Type B pancreatic cell (in vitro differentiated cells): ENCODE measurements around the gene FARP2. TPM values are rescaled to one million over a fixed set of nuclear protein-coding genes. Genes with fewer than 3 reads are reported as not detected.

Experiments
- DNase-seq: peaks from one replicate; pipeline ENCODE4 v3.0.0; 2021; ENCODE audit warnings: mixed read lengths; ENCODE audit not compliant: unreplicated experiment; ENCODE audit errors: extremely low spot score
- H3K27ac Mint-ChIP-seq: 2 replicates; pipeline ENCODE4 v1.8.0; 2021; ENCODE audit warnings: mild to moderate bottlenecking, mixed read lengths
- H3K27me3 Mint-ChIP-seq: 2 replicates; pipeline ENCODE4 v1.8.0; 2021; ENCODE audit warnings: mixed read lengths
- H3K36me3 Mint-ChIP-seq: 2 replicates; pipeline ENCODE4 v1.8.0; 2021; ENCODE audit warnings: mixed read lengths
- H3K4me1 Mint-ChIP-seq: one replicate; pipeline ENCODE4 v1.8.0; 2021; ENCODE audit warnings: mixed read lengths; ENCODE audit not compliant: unreplicated experiment
- H3K4me3 Mint-ChIP-seq: 2 replicates; pipeline ENCODE4 v1.8.0; 2021; ENCODE audit warnings: mild to moderate bottlenecking, mixed read lengths
- H3K9me3 Mint-ChIP-seq: 2 replicates; pipeline ENCODE4 v1.8.0; 2021; ENCODE audit warnings: mixed read lengths
- total RNA-seq: library from RNA; stranded (reverse); gene quantifications from 2 replicates; pipeline ENCODE4 v1.2.1, GENCODE V29; 2021; ENCODE audit warnings: low replicate concordance
- TF ChIP-seq, protein P1 (sequence below): fragments of 200-600 bp; sonication (generic); conservative IDR thresholded peaks from 2 replicates; pipeline ENCODE4 v1.5.0; 2021; ENCODE audit warnings: antibody characterized with exemption, mild to moderate bottlenecking

Gene FARP2
- total RNA-seq, 1 donor from 2014 or later, result 62.5 TPM

DNA sequence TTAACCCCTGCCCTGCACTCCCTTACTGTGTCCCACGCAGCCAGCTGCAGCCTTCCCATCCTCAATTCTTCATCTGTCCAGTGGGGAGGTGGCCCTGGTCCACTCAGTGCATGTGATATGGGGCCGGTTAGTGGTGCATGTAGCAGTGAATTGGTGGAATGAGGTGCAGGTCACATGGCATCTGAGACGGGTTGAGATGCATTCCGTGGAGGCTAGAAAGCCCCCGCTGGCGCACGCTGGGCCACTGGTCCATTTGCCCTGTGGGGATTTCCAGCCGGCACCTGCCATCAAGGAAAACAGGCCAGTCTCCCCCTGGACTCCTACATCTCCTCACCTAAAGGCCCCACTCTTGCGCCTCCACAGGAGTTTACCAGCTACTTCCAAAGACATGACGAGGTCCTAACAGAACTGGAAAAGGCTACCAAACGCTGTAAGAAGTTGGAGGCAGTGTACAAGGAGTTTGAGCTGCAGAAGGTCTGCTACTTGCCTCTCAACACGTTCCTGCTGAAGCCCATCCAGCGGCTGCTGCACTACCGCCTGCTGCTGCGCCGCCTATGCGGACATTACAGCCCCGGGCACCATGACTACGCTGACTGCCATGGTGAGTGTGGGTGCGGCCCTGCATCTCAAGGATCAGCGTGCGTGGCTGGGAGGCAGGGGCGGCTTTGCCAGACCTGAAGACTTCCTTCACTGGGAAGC, 111.8 kb downstream of the FARP2 start:
- Mint-ChIP-seq H3K4me1 (no peaks in the 10 kb centered on the region), H3K36me3 (peaks cover 10% of the 10 kb centered on the region), H3K9me3 (no peaks in the 10 kb centered on the region), H3K4me3 (no peak overlapping the region), H3K27me3 (no peaks in the 10 kb centered on the region), H3K27ac (no peak overlapping the region)
- DNase-seq, result no peak
- TF ChIP-seq, protein P1, sequence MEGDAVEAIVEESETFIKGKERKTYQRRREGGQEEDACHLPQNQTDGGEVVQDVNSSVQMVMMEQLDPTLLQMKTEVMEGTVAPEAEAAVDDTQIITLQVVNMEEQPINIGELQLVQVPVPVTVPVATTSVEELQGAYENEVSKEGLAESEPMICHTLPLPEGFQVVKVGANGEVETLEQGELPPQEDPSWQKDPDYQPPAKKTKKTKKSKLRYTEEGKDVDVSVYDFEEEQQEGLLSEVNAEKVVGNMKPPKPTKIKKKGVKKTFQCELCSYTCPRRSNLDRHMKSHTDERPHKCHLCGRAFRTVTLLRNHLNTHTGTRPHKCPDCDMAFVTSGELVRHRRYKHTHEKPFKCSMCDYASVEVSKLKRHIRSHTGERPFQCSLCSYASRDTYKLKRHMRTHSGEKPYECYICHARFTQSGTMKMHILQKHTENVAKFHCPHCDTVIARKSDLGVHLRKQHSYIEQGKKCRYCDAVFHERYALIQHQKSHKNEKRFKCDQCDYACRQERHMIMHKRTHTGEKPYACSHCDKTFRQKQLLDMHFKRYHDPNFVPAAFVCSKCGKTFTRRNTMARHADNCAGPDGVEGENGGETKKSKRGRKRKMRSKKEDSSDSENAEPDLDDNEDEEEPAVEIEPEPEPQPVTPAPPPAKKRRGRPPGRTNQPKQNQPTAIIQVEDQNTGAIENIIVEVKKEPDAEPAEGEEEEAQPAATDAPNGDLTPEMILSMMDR, result no peak

DNA sequence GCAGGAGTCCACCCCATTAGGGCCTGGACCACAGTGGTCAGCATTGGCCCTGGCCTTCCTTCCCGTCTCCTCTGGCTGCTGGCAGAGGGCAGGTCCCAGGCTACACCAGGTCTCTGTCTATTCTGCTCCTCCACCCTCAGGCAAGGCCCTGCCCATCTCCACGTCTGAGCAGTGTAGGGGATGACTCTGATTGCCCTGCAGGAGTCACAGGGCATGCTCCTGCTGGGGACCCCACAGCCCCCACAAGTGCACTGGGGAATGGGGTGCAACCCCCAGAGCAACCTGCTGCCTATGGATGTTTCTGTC, 112.3 kb downstream of the FARP2 start:
- no peak overlapping the region for H3K27ac Mint-ChIP-seq
- DNase-seq, result no peak
- TF ChIP-seq, protein P1, result no peak
- H3K4me3 Mint-ChIP-seq, result no peak overlapping the region
- H3K9me3 Mint-ChIP-seq, result no peaks in the 10 kb centered on the region
- H3K4me1 Mint-ChIP-seq, result no peaks in the 10 kb centered on the region
- no peaks in the 10 kb centered on the region for H3K27me3 Mint-ChIP-seq
- peaks cover 10% of the 10 kb centered on the region for H3K36me3 Mint-ChIP-seq

DNA sequence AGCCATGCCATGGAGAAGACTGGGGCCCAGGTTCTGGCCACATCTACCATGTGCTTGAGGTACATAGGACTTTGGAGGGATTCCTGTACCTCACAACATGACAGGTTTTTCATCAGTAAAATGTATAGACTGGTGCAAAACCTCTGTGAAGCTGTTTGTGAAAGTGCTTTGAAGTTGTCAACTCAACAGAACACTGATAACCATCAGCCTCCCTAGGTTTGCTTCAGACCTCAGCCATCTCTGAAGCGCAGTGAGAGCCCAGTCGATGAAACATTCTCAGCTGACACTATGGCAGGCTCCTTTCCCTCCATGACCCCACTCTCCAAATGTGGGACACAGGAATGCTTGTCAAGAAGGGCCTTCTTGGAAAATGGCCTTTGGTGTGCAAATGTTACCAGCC, 113.7 kb downstream of the FARP2 start:
- Mint-ChIP-seq H3K4me1 (no peaks in the 10 kb centered on the region), H3K4me3 (no peak overlapping the region), H3K36me3 (peaks cover 9% of the 10 kb centered on the region), H3K27me3 (no peaks in the 10 kb centered on the region), H3K27ac (no peak overlapping the region), H3K9me3 (no peaks in the 10 kb centered on the region)
- TF ChIP-seq, protein P1, result no peak
- no peak for DNase-seq

DNA sequence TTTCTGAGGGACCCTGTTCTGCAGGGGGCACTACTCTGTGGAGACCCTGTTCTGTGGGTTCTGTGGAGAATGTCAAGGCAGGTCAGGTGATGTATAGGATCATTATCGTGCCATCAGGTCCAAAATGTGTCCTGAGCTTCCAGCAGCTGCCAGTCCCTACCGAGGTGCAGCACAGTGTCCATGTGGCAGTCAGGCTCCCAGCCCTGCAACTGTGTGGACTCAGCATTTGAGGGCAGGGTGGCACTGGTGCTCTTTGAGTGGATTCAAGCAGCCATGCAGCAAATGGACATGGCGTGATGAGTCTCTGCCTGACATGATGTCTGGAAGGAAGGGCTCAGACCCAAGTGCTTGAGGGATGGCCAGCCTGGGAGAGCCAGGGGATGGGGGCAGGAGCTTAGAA, 117.3 kb downstream of the FARP2 start:
- Mint-ChIP-seq H3K4me3 (no peak overlapping the region), H3K9me3 (no peaks in the 10 kb centered on the region), H3K27me3 (no peaks in the 10 kb centered on the region), H3K27ac (no peak overlapping the region), H3K4me1 (no peaks in the 10 kb centered on the region), H3K36me3 (peaks cover 9% of the 10 kb centered on the region)
- DNase-seq, result no peak
- TF ChIP-seq, protein P1, result no peak

DNA sequence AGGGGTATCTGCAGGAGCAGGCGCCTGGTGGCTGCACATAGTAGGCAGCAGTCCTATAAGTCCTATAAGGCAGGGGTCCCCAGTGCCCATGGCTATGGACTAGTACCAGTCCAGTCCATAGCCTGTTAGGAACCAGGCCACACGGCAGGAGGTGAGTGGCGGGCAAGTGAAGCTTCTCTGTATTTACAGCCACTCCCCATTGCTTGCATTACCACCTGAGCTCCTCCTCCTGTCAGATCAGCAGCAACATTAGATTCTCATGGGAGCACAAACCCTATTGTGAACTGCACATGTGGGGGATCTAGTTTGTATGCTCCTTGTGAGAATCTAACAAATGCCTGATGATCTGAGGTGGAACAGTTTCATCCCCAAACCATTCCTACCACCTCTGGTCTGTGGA, 119.2 kb downstream of the FARP2 start:
- Mint-ChIP-seq H3K4me3 (no peak overlapping the region), H3K27ac (no peak overlapping the region), H3K9me3 (no peaks in the 10 kb centered on the region), H3K27me3 (no peaks in the 10 kb centered on the region), H3K36me3 (peaks cover 9% of the 10 kb centered on the region), H3K4me1 (no peaks in the 10 kb centered on the region)
- TF ChIP-seq, protein P1, result no peak
- DNase-seq, result no peak

DNA sequence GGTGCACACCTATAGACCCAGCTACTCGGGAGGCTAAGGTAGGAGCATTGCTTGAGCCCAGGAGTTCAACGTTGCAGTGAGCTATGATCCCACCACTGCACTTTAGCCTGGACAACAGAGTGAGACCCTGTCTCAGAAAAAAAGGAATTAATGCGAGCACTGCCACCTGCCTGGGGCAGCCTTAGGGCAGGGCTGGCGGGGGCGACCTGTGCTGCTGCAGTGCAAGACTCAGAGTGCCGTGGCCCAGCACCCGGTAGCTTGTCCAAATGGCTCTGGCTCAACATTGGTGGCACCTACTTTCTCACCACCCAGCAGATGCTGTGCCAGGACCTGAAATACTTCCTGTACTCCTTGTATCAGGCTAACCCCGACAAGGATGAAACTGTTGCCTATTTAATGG, 122.1 kb downstream of the FARP2 start:
- TF ChIP-seq, protein P1, result no peak
- H3K27ac Mint-ChIP-seq, result no peak overlapping the region
- no peak for DNase-seq
- peaks cover 5% of the 10 kb centered on the region for H3K4me1 Mint-ChIP-seq
- no peak overlapping the region for H3K4me3 Mint-ChIP-seq
- H3K27me3 Mint-ChIP-seq, result no peaks in the 10 kb centered on the region
- H3K9me3 Mint-ChIP-seq, result no peaks in the 10 kb centered on the region
- peaks cover 4% of the 10 kb centered on the region for H3K36me3 Mint-ChIP-seq
